BLaER1 (cell line): ENCODE data around the gene UNCX.

Experiments
- H3K27ac ChIP-seq: shearing (Covaris generic); formaldehyde crosslinking; 2 replicates; pipeline ENCODE4 v1.8.1; 2022
- H3K27me3 ChIP-seq: shearing (Covaris generic); formaldehyde crosslinking; 2 replicates; pipeline ENCODE4 v1.8.1; 2022
- H3K36me3 ChIP-seq: shearing (Covaris generic); formaldehyde crosslinking; 2 replicates; pipeline ENCODE4 v1.8.1; 2022
- H3K4me1 ChIP-seq: shearing (Covaris generic); formaldehyde crosslinking; 2 replicates; pipeline ENCODE4 v1.8.1; 2022
- H3K4me2 ChIP-seq: shearing (Covaris generic); formaldehyde crosslinking; 2 replicates; pipeline ENCODE4 v1.8.1; 2022
- H3K4me3 ChIP-seq: shearing (Covaris generic); formaldehyde crosslinking; 2 replicates; pipeline ENCODE4 v1.8.1; 2022
- H3K9ac ChIP-seq: shearing (Covaris generic); formaldehyde crosslinking; 2 replicates; pipeline ENCODE4 v1.8.1; 2022
- H3K9me3 ChIP-seq: shearing (Covaris generic); formaldehyde crosslinking; 2 replicates; pipeline ENCODE4 v1.8.1; 2022
- H4K20me1 ChIP-seq: shearing (Covaris generic); formaldehyde crosslinking; 2 replicates; pipeline ENCODE4 v1.8.1; 2022
- Cebpa-rat ChIP-seq: shearing (Covaris generic); IDR thresholded peaks from 2 replicates; pipeline ENCODE4 v1.8.1; 2022

Gene UNCX

DNA sequence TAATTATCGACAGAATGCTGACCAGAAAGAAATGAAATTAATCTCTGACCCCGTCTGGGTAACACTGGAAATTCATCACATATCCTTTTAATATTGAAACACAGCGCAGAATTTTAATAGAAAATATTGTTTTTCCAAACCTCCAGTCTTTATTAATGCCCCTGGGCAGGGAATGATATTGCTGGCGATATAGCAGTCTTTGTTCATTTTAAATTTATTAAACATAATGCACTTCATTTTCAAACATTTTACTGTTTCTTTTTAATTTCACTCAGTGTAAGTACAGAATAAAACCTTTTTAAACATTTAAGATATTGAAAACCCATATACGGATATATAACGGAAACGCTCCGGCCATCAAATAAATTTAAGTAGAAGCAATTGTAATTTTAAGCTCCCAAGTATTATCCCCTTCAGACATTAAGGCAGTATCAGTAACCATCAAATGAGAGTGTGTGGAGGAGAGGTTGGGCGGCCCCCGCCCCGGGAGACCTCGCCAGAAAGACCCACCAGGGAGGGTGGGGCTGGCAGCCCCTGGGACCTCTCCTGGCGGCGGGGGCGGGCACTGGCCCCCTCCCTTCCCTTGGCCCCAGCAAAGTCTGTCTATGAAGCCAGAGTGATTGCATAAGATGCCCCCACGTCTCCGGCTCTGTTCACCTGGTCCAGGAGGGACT is 10.8 kb downstream of the UNCX start:
- no peak overlapping the region for H3K4me3 ChIP-seq
- no peak for TF ChIP-seq Cebpa-rat
- peaks cover 98% of the 10 kb centered on the region for H4K20me1 ChIP-seq
- no peak overlapping the region for H3K9ac ChIP-seq
- no peak overlapping the region for H3K27ac ChIP-seq
- H3K27me3 ChIP-seq = peaks cover 100% of the 10 kb centered on the region
- no peaks in the 10 kb centered on the region for H3K9me3 ChIP-seq
- no peak overlapping the region for H3K4me2 ChIP-seq
- H3K4me1 ChIP-seq = peaks cover 14% of the 10 kb centered on the region
- H3K36me3 ChIP-seq = no peaks in the 10 kb centered on the region

DNA sequence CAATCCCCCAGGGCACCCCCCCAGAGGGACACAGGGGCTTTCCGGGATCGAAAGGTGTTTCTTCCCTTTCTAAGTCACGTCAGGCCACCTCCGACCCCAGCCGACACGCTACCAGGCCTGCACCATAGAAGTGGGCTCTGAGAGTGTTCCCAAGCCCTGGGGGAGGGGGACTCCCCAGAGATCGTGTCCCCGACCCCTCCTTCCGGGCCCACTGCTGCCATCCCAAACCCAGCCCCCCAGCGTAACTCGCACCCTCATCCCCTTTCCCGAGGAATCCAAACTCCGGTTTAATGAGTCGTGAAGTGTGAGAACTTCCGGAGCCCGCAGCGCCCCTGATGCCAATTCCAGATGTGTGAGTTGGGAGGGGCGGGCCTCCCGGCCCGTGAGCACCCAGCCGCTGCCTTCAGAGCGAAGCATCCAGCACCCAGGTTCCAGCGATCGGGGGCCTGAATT is 11.3 kb downstream of the UNCX start:
- Histone ChIP-seq H3K27me3 (peaks cover 100% of the 10 kb centered on the region), H3K27ac (no peak overlapping the region), H3K4me1 (peaks cover 18% of the 10 kb centered on the region), H3K9me3 (no peaks in the 10 kb centered on the region), H3K4me3 (no peak overlapping the region), H3K4me2 (no peak overlapping the region), H4K20me1 (peaks cover 97% of the 10 kb centered on the region), H3K9ac (no peak overlapping the region), H3K36me3 (no peaks in the 10 kb centered on the region)
- no peak for TF ChIP-seq Cebpa-rat

DNA sequence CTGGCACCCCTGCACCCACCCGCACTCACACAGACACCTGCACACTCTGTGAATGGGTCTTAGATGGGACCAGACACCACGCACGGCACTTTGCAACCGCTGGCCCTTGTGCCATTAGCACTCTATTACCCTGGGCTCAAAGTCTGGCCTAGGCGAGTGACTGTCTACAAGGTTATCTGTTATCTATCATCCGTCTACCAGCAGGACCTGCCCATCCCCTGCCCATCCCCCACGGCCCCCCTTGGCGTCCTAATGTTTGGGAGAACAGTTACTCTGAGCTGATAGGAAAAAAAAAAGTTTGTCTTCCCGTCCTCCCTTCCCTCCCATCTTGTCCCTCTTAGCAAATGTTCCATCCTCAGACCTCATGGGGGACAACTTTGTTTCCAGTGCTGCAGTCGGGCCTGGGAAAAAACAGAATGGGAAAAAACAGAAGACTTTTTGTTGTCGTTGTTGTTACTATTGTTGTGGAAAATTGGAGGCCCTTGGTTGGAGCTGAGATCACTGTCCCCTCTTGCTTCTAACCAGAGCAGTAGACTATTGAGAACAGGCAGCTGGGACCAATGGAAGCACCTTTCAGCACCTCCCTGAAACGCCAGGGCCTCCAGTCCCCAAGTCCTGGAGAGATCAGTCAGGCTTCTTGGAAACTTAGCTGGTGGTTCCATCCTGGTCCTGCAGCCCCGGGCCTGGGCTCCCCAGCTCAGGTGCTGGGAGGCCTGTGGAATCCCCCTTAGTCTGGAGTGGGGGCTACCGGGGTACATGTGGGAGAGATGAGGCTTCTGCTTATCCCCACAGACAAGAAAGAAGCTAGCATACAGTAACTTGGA is 12.2 kb downstream of the UNCX start:
- no peaks in the 10 kb centered on the region for H3K36me3 ChIP-seq
- H3K27me3 ChIP-seq = peaks cover 100% of the 10 kb centered on the region
- no peak overlapping the region for H3K4me3 ChIP-seq
- H3K4me2 ChIP-seq = no peak overlapping the region
- H4K20me1 ChIP-seq = peaks cover 92% of the 10 kb centered on the region
- no peaks in the 10 kb centered on the region for H3K9me3 ChIP-seq
- peaks cover 22% of the 10 kb centered on the region for H3K4me1 ChIP-seq
- no peak overlapping the region for H3K9ac ChIP-seq
- no peak for TF ChIP-seq Cebpa-rat
- no peak overlapping the region for H3K27ac ChIP-seq

DNA sequence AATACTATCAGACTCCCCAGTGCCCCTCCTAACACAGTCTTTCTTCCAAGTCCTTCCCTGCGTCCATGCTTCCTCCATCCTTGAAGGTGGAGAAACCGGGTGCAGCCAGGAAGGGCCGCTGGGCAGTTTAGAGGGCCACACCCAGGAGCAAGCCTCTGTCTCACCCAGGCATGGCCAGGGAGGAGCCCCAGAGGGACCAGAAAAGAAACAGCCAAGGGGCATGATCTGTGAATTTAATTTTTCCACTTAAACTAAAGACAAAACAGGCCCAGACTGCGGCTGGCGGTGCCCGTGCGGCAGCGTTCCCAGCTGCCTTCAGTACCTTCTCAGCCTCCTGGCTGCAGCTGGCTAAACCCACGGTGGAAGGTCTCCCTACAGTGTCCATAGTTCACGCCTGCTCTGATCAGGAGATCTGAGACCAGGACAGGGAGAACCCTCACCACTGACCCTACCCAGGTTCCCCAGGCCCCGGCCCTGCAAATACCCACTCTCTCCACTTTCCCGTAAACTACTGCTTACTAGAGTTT is 12.9 kb downstream of the UNCX start:
- Histone ChIP-seq H4K20me1 (peaks cover 92% of the 10 kb centered on the region), H3K9me3 (no peaks in the 10 kb centered on the region), H3K4me2 (no peak overlapping the region), H3K36me3 (no peaks in the 10 kb centered on the region), H3K4me1 (peaks cover 22% of the 10 kb centered on the region), H3K9ac (no peak overlapping the region), H3K27me3 (peaks cover 100% of the 10 kb centered on the region), H3K27ac (no peak overlapping the region), H3K4me3 (no peak overlapping the region)
- no peak for TF ChIP-seq Cebpa-rat

DNA sequence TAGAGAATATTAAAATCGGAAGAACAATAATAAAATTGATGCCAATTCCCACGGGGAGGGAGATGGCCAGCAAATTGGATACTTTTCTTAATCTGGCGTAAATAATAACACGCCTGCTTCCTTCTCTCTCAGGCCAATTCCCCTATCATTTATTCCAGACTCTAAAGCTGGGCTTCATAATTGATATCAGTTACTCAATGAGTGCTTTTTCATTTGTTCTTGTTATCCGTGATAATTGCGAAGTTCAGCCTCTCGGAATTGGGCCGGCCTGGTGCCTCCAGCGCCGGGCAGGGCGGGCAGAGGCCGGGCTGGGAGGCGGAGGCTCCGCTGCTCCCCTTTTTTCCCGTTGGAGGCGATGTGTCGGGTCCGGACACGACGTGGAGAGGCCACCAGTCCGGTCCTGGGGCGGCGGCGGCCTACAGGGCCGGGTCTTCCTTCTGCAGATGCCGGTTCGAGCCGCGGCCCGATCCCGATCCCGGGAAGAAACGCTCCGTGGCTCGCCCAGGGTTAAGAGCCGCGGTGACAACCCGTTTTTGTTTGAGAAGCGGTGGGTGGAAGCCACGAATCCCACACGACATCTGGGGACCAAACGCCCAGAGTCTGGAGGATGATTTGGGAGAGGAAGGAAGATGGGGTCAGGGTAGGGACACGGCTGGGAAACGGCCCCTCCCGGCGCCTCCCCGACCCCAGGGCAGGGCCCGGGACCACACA is 13.6 kb downstream of the UNCX start:
- Histone ChIP-seq H3K27ac (no peak overlapping the region), H4K20me1 (peaks cover 92% of the 10 kb centered on the region), H3K4me3 (no peak overlapping the region), H3K9me3 (no peaks in the 10 kb centered on the region), H3K27me3 (peaks cover 100% of the 10 kb centered on the region), H3K9ac (no peak overlapping the region), H3K36me3 (no peaks in the 10 kb centered on the region), H3K4me1 (peaks cover 22% of the 10 kb centered on the region), H3K4me2 (no peak overlapping the region)
- TF ChIP-seq Cebpa-rat = no peak

DNA sequence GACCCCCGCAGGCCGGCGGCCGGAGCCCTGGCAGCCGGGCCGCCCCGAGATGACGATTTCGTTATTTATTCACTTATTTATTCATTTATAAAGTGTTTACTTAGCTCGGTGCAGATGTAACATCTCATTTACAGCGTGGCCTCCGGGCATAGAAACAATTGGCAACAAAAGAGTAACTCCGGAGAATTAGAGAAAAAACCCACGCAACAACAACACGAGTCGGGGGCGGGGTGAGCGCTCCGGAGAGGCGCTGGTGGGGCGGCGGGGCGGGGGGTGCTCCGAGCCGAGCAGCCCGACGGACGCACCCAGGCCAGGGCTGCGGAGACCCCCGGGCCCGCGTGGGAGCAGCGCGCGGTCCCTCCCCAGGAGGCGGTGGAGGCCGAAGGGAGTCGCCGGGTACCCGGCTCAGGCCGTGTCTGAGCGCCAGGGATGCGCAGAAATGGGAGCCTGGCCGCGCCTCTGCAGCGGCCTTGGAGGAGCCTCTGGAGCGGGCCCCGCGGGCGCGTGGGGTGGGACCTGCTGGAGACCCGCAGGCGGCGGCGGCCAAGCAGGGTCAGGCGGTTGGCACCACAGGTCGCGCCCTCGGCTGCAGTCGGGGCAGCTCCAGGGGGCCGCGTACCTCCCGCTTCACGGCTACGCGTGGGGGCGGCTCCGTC is 14.3 kb downstream of the UNCX start:
- Histone ChIP-seq H3K9me3 (no peaks in the 10 kb centered on the region), H4K20me1 (peaks cover 91% of the 10 kb centered on the region), H3K27me3 (peaks cover 100% of the 10 kb centered on the region), H3K4me1 (peaks cover 22% of the 10 kb centered on the region), H3K4me3 (no peak overlapping the region), H3K27ac (no peak overlapping the region), H3K36me3 (no peaks in the 10 kb centered on the region), H3K9ac (no peak overlapping the region), H3K4me2 (no peak overlapping the region)
- no peak for TF ChIP-seq Cebpa-rat

DNA sequence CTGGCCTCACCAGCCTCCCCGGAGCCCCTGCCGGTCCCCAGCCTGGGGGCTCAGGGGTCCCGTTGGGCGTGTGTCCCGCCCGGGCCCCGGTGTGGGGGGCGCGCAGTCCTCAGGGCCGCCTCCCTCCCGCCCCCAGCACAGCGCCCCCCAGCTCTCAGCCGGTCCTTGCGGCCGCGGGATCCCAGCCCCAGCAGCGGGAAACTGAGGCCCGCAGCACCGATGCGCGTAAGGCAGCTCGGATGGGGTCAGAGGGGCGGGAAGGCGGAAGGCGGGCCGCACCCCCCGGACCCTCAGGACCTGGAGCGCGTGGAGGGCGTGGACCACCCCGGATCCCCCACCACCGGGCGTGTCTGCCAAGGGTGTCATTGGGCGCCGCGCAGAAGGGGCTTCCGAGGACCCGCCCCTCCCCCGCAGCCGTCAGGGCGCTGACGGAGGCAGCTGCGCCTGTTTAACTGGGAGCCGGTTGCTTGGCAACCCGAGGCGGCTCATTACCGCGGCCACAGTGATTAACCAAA is 14.9 kb downstream of the UNCX start:
- no peak overlapping the region for H3K9ac ChIP-seq
- no peak overlapping the region for H3K27ac ChIP-seq
- peaks cover 22% of the 10 kb centered on the region for H3K4me1 ChIP-seq
- H3K27me3 ChIP-seq = peaks cover 100% of the 10 kb centered on the region
- TF ChIP-seq Cebpa-rat = no peak
- peak overlapping the region; percentile 60 for H3K4me2 ChIP-seq
- H3K4me3 ChIP-seq = peak overlapping the region; percentile 41; the same call in 1 of the 2 replicates
- H4K20me1 ChIP-seq = peaks cover 89% of the 10 kb centered on the region
- H3K36me3 ChIP-seq = no peaks in the 10 kb centered on the region
- H3K9me3 ChIP-seq = no peaks in the 10 kb centered on the region

DNA sequence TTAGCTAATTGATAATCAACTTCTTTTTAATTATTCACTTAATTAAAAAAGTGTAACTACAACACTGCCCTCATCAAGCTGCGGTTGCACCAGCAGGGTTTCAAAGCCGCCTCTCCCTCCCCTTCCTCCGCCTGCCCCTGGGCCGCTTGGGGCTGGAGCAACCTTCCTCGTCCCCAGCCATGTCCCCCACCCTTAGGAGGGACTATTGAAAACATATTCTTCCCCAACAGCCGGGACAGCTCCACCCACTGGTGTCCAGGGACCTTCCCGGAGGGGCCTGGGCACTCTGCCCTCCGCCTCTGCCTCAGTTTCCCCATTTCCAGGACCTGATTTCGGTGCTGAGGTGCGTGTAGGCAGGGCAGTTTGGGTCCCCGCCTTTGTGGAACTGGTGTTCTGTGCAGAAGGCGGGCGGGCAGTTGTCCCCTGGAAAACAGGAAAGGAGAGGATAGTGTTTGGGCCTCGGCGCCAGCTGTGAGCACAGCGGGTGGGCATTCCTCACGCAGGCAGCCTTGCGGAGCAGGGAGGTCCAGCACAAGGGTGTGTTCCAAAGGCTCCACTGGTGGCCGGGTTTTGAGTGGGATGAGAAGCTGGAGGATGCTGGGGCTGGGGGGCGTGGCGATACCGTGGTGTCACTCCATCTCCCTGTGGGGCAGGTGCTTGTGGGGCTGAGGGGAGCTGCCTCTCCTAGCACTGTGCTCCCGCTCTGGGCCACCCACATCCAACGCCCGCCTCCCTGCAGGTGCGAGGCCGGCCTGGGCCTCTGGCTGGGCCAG is 15.7 kb downstream of the UNCX start:
- H3K4me3 ChIP-seq = peak overlapping the region; percentile 41; the same call in 1 of the 2 replicates
- peaks cover 100% of the 10 kb centered on the region for H3K27me3 ChIP-seq
- H3K9me3 ChIP-seq = no peaks in the 10 kb centered on the region
- H3K27ac ChIP-seq = no peak overlapping the region
- peaks cover 88% of the 10 kb centered on the region for H4K20me1 ChIP-seq
- no peaks in the 10 kb centered on the region for H3K36me3 ChIP-seq
- H3K4me1 ChIP-seq = peaks cover 22% of the 10 kb centered on the region
- peak overlapping the region; percentile 60; the same call in 1 of the 2 replicates for H3K4me2 ChIP-seq
- TF ChIP-seq Cebpa-rat = no peak
- H3K9ac ChIP-seq = no peak overlapping the region
